Stomach (tissue), 9 donors: ENCODE measurements around the gene ZNF398. TPM values are rescaled to one million over a fixed set of nuclear protein-coding genes. Genes with fewer than 3 reads are reported as not detected.

ENCODE experiments used
- DNase-seq, 2 donors: peaks; one replicate each; pipeline versions ENCODE4 v3.0.0 to v3.0.0-alpha.2; 2013 to 2019
- H3K27ac ChIP-seq, 5 donors: fragments of 200-600 bp in 4 of 5; sonication (generic) in 4 of 5; one replicate each; pipeline ENCODE4 v1.5.1; 2013 to 2019; ENCODE audit warnings: mild to moderate bottlenecking in 1 of 5, moderate library complexity in 1 of 5
- H3K27me3 ChIP-seq, 3 donors: fragments of 200-600 bp; sonication (generic); one replicate each; pipeline ENCODE4 v1.5.1; 2017 to 2019; ENCODE audit warnings: mixed run types in 1 of 3
- H3K36me3 ChIP-seq, 4 donors: fragments of 200-600 bp; sonication (generic); 1 replicate in 3 of 4; 2 replicates in 1 of 4; pipeline ENCODE4 v1.5.1; 2016 to 2019
- H3K4me1 ChIP-seq, 4 donors: fragments of 200-600 bp; sonication (generic); one replicate each; pipeline ENCODE4 v1.5.1; 2016 to 2019
- H3K4me3 ChIP-seq, 4 donors: fragments of 200-600 bp; sonication (generic) in 3 of 4; one replicate each; pipeline ENCODE4 v1.5.1; 2016 to 2019; ENCODE audit warnings: mild to moderate bottlenecking in 1 of 4
- H3K9me3 ChIP-seq, 4 donors: fragments of 200-600 bp; sonication (generic); one replicate each; pipeline ENCODE4 v1.5.1; 2016 to 2019
- EP300 ChIP-seq: sonication (generic); formaldehyde crosslinking; IDR thresholded peaks from one replicate; pipeline ENCODE4 v1.6.1; 2017; ENCODE audit warnings: antibody characterized with exemption
- POLR2A ChIP-seq, 4 donors: fragments of 450-650 bp; IDR thresholded peaks; one replicate each; pipeline ENCODE4 v1.6.1; 2016; ENCODE audit warnings: antibody characterized with exemption in 4 of 4, control low read depth in 2 of 4, mild to moderate bottlenecking in 1 of 4, moderate library complexity in 1 of 4
- POLR2AphosphoS5 ChIP-seq, 3 donors: sonication (generic); formaldehyde crosslinking; IDR thresholded peaks; one replicate each; pipeline ENCODE4 v1.6.1; 2016; ENCODE audit warnings: antibody characterized with exemption in 3 of 3
- WGBS, 5 donors: extraction: QIAGEN DNeasy Blood & Tissue Kit in 3 of 5; methylation state at CpG; one replicate each; pipeline versions ENCODE4 v1.1.5 to v1.1.7; 2013 to 2018; 5-methylcytosine and 5-hydroxymethylcytosine counted together
- intact Hi-C: fragments of 100-400 bp; cut with DNase I; formaldehyde crosslinking; loops from one replicate; pipeline ENCODE4 v1.15.1; 2023; ENCODE audit warnings: low total_unique reads
- polyA plus RNA-seq, 3 donors: library from polyadenylated mRNA; stranded (reverse); fragments of 200-250 nt; gene quantifications; one replicate each; pipeline ENCODE4 v1.2.3, GENCODE V29; 2013
- total RNA-seq, 5 donors: library from RNA; depleted of rRNA; stranded (reverse); fragments of >200 nt; gene quantifications; one replicate each; pipeline versions ENCODE4 v1.1.0 to v1.2.3, GENCODE V29; 2014 to 2016
- TF ChIP-seq, protein P1 (sequence below), 7 experiments: fragments of 450-650 bp in 4 of 7; fragments of 200-600 bp in 3 of 7; sonication (generic) in 3 of 7; IDR thresholded peaks; one replicate each; pipeline ENCODE4 v1.5.1; 2016 to 2019; ENCODE audit warnings: antibody characterized with exemption in 7 of 7, control low read depth in 2 of 7, mild to moderate bottlenecking in 1 of 7
- donor health status: healthy with polysubstance abuse.
- donor health status: Bipolar disorder and iron deficiency.
- donor health status: healthy.

The ZNF398 gene
- total and polyA plus RNA-seq, 8 donors = 2.1 to 55.4 (median 12.5) TPM

DNA sequence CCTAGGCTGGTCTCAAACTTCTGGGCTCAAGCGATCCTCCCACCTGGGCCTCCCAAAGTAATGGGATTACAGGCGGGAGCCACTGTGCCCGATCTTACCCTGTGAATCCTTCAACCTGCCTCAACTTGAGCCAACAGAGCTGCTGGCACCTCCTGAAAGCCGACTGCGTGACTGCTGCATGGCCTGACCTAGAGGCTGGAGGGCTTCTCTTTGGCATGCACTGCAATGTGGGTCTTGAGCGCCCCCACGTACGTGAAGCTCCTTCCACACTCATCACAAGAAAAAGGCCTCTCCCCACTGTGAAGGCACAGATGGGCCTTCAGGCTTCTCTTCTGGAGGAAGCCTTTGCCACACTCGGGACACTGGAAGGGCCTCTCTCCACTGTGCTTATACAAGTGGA, 43.8 kb upstream of the ZNF398 start:
- Histone ChIP-seq H3K27me3 (no peaks in the 10 kb centered on the region), H3K9me3 (no peaks in the 10 kb centered on the region), H3K27ac (no peak overlapping the region), H3K4me1 (no peaks in the 10 kb centered on the region), H3K4me3 (no peak overlapping the region), H3K36me3 (peaks cover 0 to 32% (median 20%) of the 10 kb centered on the region in 4 donors)
- intact Hi-C loops = no loop called here
- DNase-seq = no peak
- 92 to 96% (median 93%) methylated on average over 6 to 9 of the region's 9 CpGs for WGBS, 5 donors
- TF ChIP-seq EP300 = no peak
- TF ChIP-seq, protein P1, sequence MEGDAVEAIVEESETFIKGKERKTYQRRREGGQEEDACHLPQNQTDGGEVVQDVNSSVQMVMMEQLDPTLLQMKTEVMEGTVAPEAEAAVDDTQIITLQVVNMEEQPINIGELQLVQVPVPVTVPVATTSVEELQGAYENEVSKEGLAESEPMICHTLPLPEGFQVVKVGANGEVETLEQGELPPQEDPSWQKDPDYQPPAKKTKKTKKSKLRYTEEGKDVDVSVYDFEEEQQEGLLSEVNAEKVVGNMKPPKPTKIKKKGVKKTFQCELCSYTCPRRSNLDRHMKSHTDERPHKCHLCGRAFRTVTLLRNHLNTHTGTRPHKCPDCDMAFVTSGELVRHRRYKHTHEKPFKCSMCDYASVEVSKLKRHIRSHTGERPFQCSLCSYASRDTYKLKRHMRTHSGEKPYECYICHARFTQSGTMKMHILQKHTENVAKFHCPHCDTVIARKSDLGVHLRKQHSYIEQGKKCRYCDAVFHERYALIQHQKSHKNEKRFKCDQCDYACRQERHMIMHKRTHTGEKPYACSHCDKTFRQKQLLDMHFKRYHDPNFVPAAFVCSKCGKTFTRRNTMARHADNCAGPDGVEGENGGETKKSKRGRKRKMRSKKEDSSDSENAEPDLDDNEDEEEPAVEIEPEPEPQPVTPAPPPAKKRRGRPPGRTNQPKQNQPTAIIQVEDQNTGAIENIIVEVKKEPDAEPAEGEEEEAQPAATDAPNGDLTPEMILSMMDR (IDR thresholded peaks at IDR 0.05) = no peak
- no peak for TF ChIP-seq POLR2A (IDR thresholded peaks at IDR 0.05)
- TF ChIP-seq POLR2AphosphoS5 (IDR thresholded peaks at IDR 0.05) = no peak

GRCh38 chr7:149104214-149104613, 43.0 kb upstream of the ZNF398 start:
- intact Hi-C loops = no loop called here
- H3K4me1 ChIP-seq = no peaks in the 10 kb centered on the region
- no peak for DNase-seq
- no peak overlapping the region for H3K4me3 ChIP-seq
- peaks cover 0 to 36% (median 20%) of the 10 kb centered on the region in 4 donors for H3K36me3 ChIP-seq
- TF ChIP-seq POLR2A (IDR thresholded peaks at IDR 0.05) = no peak
- TF ChIP-seq, protein P1 (IDR thresholded peaks at IDR 0.05) = no peak
- no peak for TF ChIP-seq POLR2AphosphoS5 (IDR thresholded peaks at IDR 0.05)
- no peak for TF ChIP-seq EP300
- 96 to 99% (median 97%) methylated on average over 35 of the region's 35 CpGs for WGBS, 5 donors
- no peaks in the 10 kb centered on the region for H3K9me3 ChIP-seq
- H3K27ac ChIP-seq = no peak overlapping the region
- no peaks in the 10 kb centered on the region for H3K27me3 ChIP-seq

- Histone ChIP-seq H3K4me1 (no peaks in the 10 kb centered on the region), H3K4me3 (no peak overlapping the region), H3K36me3 (peaks cover 0 to 36% (median 20%) of the 10 kb centered on the region in 4 donors), H3K27ac (no peak overlapping the region), H3K9me3 (no peaks in the 10 kb centered on the region), H3K27me3 (no peaks in the 10 kb centered on the region)
- 93 to 98% (median 97%) methylated on average over 19 to 25 of the region's 25 CpGs for WGBS, 5 donors
- no peak for TF ChIP-seq POLR2A (IDR thresholded peaks at IDR 0.05)
- intact Hi-C loops = no loop called here
- DNase-seq = no peak
Observed at GRCh38 chr7:149104749-149105148, 42.5 kb upstream of the ZNF398 start.

- H3K4me1 ChIP-seq = no peaks in the 10 kb centered on the region
- H3K27me3 ChIP-seq = no peaks in the 10 kb centered on the region
- intact Hi-C loops = no loop called here
- no peak for DNase-seq
- H3K4me3 ChIP-seq = no peak overlapping the region
- H3K9me3 ChIP-seq = no peaks in the 10 kb centered on the region
- no peak overlapping the region for H3K27ac ChIP-seq
- TF ChIP-seq POLR2A (IDR thresholded peaks at IDR 0.05) (no peak), POLR2AphosphoS5 (IDR thresholded peaks at IDR 0.05) (no peak), EP300 (no peak)
- TF ChIP-seq, protein P1 (IDR thresholded peaks at IDR 0.05) = no peak
- 89 to 96% (median 94%) methylated on average over 11 to 12 of the region's 12 CpGs for WGBS, 5 donors
- peaks cover 0 to 19% (median 5%) of the 10 kb centered on the region in 4 donors for H3K36me3 ChIP-seq
Observed at GRCh38 chr7:149109969-149110368, 37.3 kb upstream of the ZNF398 start.

DNA sequence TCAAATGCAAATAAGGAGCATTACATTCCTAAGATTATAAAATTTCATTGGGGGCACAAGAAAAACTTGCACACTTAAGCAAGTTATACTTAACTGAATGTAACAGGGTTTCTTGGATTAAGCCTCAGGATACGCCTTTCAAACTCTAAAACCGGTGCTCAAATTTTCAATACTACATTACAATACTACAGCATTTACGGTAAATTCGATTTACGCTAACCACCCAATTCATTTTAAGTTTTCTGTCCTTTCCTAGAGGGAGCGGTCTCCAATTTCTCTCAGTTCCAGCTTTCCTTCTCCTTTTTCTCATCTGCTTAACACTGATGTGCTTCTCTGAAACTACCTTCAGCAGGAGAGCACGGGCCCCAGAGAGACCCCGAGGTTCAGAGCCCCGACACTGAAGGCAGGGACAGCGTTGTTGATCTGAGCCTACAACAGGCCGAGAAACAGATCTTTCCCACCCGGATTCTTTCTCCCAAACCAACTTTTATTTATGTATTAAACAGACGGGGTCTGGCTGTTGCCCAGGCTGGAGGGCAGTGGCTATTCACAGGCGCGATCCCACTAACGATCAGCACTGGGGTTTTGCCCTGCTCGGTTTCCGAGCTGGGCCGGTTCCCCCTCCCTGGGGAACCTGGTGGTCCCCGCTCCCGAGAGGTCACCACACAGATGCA, 21.9 kb upstream of the ZNF398 start:
- Histone ChIP-seq H3K27me3 (no peaks in the 10 kb centered on the region), H3K4me3 (peak overlapping the region; percentile 86 to 97 (median 93)), H3K9me3 (peaks cover 0 to 2% (median under 1%) of the 10 kb centered on the region in 4 donors), H3K27ac (peak overlapping the region; percentile 94 to 97 (median 94)), H3K36me3 (peaks cover 0 to 10% (median 10%) of the 10 kb centered on the region in 4 donors), H3K4me1 (peaks cover 6 to 24% (median 17%) of the 10 kb centered on the region in 4 donors)
- intact Hi-C loops = no loop called here
- WGBS, 5 donors = 2 to 6% (median 4%) methylated on average over 12 to 21 of the region's 21 CpGs
- TF ChIP-seq EP300 (no peak), POLR2AphosphoS5 (IDR thresholded peaks at IDR 0.05) (no peak), POLR2A (IDR thresholded peaks at IDR 0.05) (no peak)
- TF ChIP-seq, protein P1 (IDR thresholded peaks at IDR 0.05) = no peak
- DNase-seq = no peak
